HepG2 (cell line): ENCODE measurements around the gene TM4SF18. TPM values are rescaled to one million over a fixed set of nuclear protein-coding genes. Genes with fewer than 3 reads are reported as not detected.

Experiments used
- GMEB1 ChIP-seq: sonication (generic); formaldehyde crosslinking; IDR thresholded peaks from 2 replicates; pipeline ENCODE4 v1.5.1; 2020; ENCODE audit warnings: missing genetic modification reagents, mild to moderate bottlenecking, borderline replicate concordance
- GPN1 ChIP-seq: sonication (generic); formaldehyde crosslinking; IDR thresholded peaks from 2 replicates; pipeline ENCODE4 v1.5.1; 2020; ENCODE audit warnings: missing genetic modification reagents, borderline replicate concordance
- RBFOX2 ChIP-seq: fragments of 200-400 bp; formaldehyde crosslinking; IDR thresholded peaks from 2 replicates; pipeline ENCODE4 v1.6.1; 2017; ENCODE audit warnings: low read depth, mild to moderate bottlenecking, low read length
- SAP130 ChIP-seq: IDR thresholded peaks from 2 replicates; pipeline ENCODE4 v1.6.1; 2016; ENCODE audit warnings: low read depth
- SP2 ChIP-seq: sonication (generic); formaldehyde crosslinking; IDR thresholded peaks from 2 replicates; pipeline ENCODE4 v1.5.1; 2020; ENCODE audit warnings: mild to moderate bottlenecking, missing genetic modification reagents
- ZNF350 ChIP-seq: sonication (generic); formaldehyde crosslinking; IDR thresholded peaks from 2 replicates; pipeline ENCODE4 v1.4.0; 2020; ENCODE audit warnings: mild to moderate bottlenecking, low read depth, missing genetic modification reagents, borderline replicate concordance
- ZNF75D ChIP-seq: sonication (generic); formaldehyde crosslinking; IDR thresholded peaks from 2 replicates; pipeline ENCODE4 v1.8.1; 2023; ENCODE audit warnings: missing genetic modification reagents, mild to moderate bottlenecking, borderline replicate concordance
- polyA plus RNA-seq, 8 experiments: library from polyadenylated mRNA; depleted of rRNA in 3 of 8; stranded (reverse) in 7 of 8; unstranded in 1 of 8; fragments of >200 nt; fragmentation: Illumina TruSeq in 4 of 8; extraction: Trizol in 4 of 8; gene quantifications; 2 replicates each; pipeline versions ENCODE4 v1.2.1 to v1.2.3, GENCODE V29; 2011 to 2016; ENCODE audit warnings: low read depth in 4 of 8, missing spikeins in 1 of 8, mixed read lengths in 1 of 8; ENCODE audit not compliant: insufficient read depth in 1 of 8
- total RNA-seq, 5 experiments: library from RNA; depleted of rRNA; stranded (reverse); fragments of >200 nt; fragmentation: Illumina TruSeq; extraction: Trizol; gene quantifications; 2 replicates each; pipeline ENCODE4 v1.2.3, GENCODE V29; 2016; ENCODE audit warnings: low read depth in 1 of 5
- TF ChIP-seq, protein P1 (sequence below): sonication (generic); formaldehyde crosslinking; IDR thresholded peaks from 2 replicates; pipeline ENCODE4 v1.5.1; 2020; ENCODE audit warnings: mild to moderate bottlenecking, missing genetic modification reagents, moderate library complexity

Gene TM4SF18
- total and polyA plus RNA-seq, 2 of the 13 experiments (the other 11 are each of a cell fraction or from before 2014, with no cell fraction given), result 0.15 TPM; not detected in 1

DNA sequence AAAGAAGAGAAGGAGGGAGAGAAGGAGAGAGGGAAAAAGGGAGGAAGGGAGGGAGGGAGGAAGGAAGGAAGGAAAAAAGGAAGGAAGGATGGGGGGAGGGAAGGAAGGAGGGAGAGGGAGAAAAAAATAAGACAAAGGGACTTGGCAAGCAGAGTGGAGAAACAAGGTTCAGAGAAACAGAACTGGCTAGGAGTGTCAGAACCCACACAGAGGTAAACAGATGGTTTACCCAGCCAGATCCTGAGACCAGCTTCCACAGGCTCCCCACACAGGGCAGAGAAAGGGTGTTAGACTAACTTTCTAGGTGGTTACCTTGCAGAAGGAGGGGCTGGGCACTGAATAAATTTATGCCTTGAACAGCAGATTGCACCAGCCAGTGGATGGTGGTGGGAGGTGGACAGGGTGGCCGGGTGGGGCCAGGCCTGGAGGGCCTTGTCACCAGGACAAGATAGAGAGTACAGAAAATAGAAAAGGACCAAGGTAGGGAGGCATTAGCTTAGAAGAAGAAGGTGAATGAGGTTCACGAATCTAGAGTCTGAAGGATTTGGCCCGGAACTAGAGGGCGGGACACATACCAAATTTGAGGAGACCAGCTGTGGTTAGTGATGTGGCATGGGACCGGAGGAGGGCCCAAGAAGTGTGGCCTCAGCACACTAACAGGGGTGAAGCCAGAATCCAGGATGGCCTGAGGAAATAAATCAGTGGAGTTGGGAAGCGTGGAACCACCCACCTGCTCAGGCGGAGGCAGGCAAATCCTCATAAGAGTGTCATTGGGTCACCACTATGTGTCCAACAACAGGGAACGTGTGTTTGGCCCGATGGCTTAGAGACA, 45.3 kb upstream of the TM4SF18 start (continued):
- TF ChIP-seq, protein P1, sequence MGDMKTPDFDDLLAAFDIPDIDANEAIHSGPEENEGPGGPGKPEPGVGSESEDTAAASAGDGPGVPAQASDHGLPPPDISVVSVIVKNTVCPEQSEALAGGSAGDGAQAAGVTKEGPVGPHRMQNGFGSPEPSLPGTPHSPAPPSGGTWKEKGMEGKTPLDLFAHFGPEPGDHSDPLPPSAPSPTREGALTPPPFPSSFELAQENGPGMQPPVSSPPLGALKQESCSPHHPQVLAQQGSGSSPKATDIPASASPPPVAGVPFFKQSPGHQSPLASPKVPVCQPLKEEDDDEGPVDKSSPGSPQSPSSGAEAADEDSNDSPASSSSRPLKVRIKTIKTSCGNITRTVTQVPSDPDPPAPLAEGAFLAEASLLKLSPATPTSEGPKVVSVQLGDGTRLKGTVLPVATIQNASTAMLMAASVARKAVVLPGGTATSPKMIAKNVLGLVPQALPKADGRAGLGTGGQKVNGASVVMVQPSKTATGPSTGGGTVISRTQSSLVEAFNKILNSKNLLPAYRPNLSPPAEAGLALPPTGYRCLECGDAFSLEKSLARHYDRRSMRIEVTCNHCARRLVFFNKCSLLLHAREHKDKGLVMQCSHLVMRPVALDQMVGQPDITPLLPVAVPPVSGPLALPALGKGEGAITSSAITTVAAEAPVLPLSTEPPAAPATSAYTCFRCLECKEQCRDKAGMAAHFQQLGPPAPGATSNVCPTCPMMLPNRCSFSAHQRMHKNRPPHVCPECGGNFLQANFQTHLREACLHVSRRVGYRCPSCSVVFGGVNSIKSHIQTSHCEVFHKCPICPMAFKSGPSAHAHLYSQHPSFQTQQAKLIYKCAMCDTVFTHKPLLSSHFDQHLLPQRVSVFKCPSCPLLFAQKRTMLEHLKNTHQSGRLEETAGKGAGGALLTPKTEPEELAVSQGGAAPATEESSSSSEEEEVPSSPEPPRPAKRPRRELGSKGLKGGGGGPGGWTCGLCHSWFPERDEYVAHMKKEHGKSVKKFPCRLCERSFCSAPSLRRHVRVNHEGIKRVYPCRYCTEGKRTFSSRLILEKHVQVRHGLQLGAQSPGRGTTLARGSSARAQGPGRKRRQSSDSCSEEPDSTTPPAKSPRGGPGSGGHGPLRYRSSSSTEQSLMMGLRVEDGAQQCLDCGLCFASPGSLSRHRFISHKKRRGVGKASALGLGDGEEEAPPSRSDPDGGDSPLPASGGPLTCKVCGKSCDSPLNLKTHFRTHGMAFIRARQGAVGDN (CRISPR knock-in tag), result peak; percentile 59
- no peak for TF ChIP-seq ZNF75D (CRISPR knock-in tag)
- no peak for TF ChIP-seq GMEB1 (CRISPR knock-in tag)
- TF ChIP-seq SP2 (CRISPR knock-in tag), result no peak
- TF ChIP-seq SAP130 (CRISPR knock-in tag), result peak; percentile 14; the same call in 1 of the 2 replicates
- TF ChIP-seq GPN1 (CRISPR knock-in tag), result no peak
- peak; percentile 59 for TF ChIP-seq RBFOX2
- no peak for TF ChIP-seq ZNF350 (CRISPR knock-in tag)
